Muscle layer of duodenum (tissue), 2 donors: ENCODE results near the gene P2RX4.

Source experiments
- H3K27ac ChIP-seq: one replicate; pipeline ENCODE4 v1.7.0; 2013; ENCODE audit warnings: mild to moderate bottlenecking, low read length
- H3K27me3 ChIP-seq: one replicate; pipeline ENCODE4 v1.7.0; 2013; ENCODE audit warnings: low read depth, mild to moderate bottlenecking, control low read depth, low read length
- H3K36me3 ChIP-seq, 2 donors: one replicate each; pipeline ENCODE4 v1.7.0; 2013; ENCODE audit warnings: low read length in 2 of 2, control low read depth in 1 of 2, mild to moderate bottlenecking in 1 of 2; ENCODE audit not compliant: insufficient read depth in 2 of 2, control insufficient read depth in 1 of 2
- H3K4me1 ChIP-seq, 2 donors: one replicate each; pipeline ENCODE4 v1.7.0; 2013; ENCODE audit warnings: low read length in 2 of 2, mild to moderate bottlenecking in 2 of 2, control low read depth in 1 of 2, moderate library complexity in 1 of 2; ENCODE audit not compliant: insufficient read depth in 2 of 2, control insufficient read depth in 1 of 2
- H3K4me3 ChIP-seq, 2 donors: one replicate each; pipeline ENCODE4 v1.7.0; 2013; ENCODE audit warnings: low read length in 2 of 2, low read depth in 1 of 2, mild to moderate bottlenecking in 1 of 2
- H3K9me3 ChIP-seq, 2 donors: one replicate each; pipeline ENCODE4 v1.7.0; 2013; ENCODE audit warnings: low read length in 2 of 2, control low read depth in 1 of 2, mild to moderate bottlenecking in 1 of 2; ENCODE audit not compliant: control insufficient read depth in 1 of 2
- donor health status: healthy.

The P2RX4 gene

DNA sequence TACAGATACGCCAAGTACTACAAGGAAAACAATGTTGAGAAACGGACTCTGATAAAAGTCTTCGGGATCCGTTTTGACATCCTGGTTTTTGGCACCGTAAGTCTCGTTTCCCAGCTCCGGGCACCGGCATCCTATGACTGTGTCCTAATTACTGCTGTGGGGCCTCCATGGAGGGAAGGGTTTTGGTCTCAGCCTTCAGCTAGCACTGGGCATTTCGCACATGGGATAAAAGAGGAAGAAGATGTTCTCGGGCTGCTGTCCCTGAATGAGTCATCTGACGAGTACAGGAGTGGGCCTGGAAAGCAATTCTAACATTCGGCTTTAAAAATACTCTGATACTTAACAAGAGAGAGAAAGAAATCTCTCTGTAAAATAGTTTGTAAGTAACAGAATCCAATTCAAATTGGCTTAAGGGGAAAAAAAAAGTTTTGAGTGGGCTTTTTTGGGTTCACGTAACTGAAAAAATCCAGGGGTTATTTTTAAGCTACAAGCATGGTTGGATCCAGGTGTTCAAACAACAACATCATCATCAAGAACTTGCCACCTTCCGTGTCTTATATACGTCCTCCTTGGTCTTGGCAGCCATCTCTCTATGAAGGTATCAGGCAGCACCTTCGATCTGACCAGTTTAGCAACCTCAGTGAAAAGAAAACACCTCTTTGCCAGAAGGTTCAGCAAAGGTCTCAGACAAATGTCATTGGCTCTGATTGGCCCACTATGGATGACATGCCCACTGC, 34.4 kb upstream of the P2RX4 start:
- Histone ChIP-seq H3K36me3 (peaks cover 6% of the 10 kb centered on the region in 2 donors), H3K4me3 (no peak overlapping the region), H3K4me1 (no peaks in the 10 kb centered on the region), H3K27ac (no peak overlapping the region), H3K27me3 (no peaks in the 10 kb centered on the region), H3K9me3 (no peaks in the 10 kb centered on the region)

DNA sequence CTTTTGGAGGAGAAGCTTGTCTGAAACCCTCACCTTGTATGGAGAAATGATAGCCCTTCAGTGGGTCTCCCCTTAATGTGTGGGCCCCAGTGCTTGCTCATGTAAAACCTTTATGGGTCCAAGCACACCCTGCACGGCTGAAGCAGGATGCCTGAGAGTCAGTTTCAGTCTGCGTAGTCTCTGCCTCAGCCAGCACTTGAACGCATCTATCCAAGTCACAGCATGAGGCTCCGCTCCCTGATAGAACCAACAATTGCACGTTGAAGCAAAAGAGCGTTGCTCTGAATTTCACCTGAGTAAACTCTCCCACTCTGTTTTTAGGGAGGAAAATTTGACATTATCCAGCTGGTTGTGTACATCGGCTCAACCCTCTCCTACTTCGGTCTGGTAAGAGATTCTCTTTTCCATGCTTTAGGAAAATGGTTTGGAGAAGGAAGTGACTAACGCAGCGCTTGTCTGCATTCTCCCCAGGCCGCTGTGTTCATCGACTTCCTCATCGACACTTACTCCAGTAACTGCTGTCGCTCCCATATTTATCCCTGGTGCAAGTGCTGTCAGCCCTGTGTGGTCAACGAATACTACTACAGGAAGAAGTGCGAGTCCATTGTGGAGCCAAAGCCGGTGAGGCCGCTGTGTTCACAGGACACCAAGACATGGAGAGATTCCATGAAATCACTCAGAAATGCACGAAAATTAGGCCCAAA, 33.0 kb upstream of the P2RX4 start:
- no peak overlapping the region for H3K4me3 ChIP-seq
- H3K36me3 ChIP-seq, result peaks cover 6 to 15% of the 10 kb centered on the region in 2 donors
- peaks cover 0 to under 1% of the 10 kb centered on the region in 2 donors for H3K9me3 ChIP-seq
- no peaks in the 10 kb centered on the region for H3K4me1 ChIP-seq
- H3K27me3 ChIP-seq, result no peaks in the 10 kb centered on the region
- no peak overlapping the region for H3K27ac ChIP-seq

DNA sequence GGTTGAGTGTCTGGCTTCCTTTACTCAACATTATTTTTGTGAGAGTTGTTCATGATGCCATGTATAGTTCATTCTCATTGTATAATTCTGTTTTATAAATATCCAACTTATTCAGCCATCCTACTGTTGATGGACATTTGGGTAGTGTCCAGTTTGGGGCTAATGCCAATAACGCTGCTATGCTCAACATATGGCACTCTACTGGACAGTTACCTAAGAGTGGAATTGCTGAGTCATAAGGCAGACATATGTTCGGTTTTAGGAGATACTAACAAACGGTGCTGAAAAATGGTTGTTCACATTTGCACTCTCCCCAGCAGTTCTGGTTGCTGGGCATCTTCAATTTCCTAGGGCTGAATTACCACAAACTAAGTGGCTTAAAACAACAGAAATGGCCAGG, 28.7 kb upstream of the P2RX4 start:
- peaks cover 0 to 4% of the 10 kb centered on the region in 2 donors for H3K9me3 ChIP-seq
- H3K36me3 ChIP-seq, result peaks cover 6 to 29% of the 10 kb centered on the region in 2 donors
- H3K4me3 ChIP-seq, result no peak overlapping the region
- no peaks in the 10 kb centered on the region for H3K4me1 ChIP-seq
- H3K27me3 ChIP-seq, result no peaks in the 10 kb centered on the region
- H3K27ac ChIP-seq, result no peak overlapping the region

DNA sequence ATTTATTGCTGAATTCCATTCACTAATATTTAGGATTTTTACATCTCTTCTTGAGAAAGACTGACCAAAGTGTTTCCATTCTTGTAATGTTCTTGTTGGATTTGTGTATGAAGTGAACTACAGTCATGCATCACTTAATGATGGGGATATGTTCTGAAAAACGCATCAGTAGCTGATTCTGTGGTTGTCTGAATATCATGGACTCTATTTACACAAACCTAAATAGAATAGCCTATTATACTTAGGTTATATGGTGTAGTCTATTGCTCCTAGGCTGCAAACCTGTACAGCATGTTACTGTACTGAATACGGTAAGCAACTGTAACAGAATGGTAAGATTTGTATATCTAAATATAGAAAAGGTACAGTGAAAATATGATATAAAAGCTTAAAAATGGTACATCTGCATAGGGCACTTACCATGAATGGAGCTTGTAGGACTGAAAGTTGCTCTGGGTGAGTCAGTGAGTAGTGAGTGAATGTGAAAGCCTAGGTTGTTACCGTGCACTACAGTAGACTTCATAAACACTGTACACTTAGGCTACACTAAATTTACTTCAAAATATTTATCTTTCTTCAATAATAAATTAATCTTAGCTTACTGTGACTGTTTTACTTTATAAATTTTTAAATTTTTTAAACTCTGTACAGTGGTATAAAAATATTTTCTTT, 27.6 kb upstream of the P2RX4 start:
- Histone ChIP-seq H3K36me3 (peaks cover under 1 to 24% of the 10 kb centered on the region in 2 donors), H3K4me1 (no peaks in the 10 kb centered on the region), H3K4me3 (no peak overlapping the region), H3K27me3 (no peaks in the 10 kb centered on the region), H3K9me3 (peaks cover 0 to 4% of the 10 kb centered on the region in 2 donors), H3K27ac (no peak overlapping the region)

- H3K36me3 ChIP-seq, result peaks cover 0 to 25% of the 10 kb centered on the region in 2 donors
- no peak overlapping the region for H3K4me3 ChIP-seq
- peaks cover 0 to 4% of the 10 kb centered on the region in 2 donors for H3K9me3 ChIP-seq
- no peaks in the 10 kb centered on the region for H3K27me3 ChIP-seq
- no peak overlapping the region for H3K27ac ChIP-seq
- no peaks in the 10 kb centered on the region for H3K4me1 ChIP-seq
These were observed 25.5 kb upstream of the P2RX4 start for GRCh38 chr12:121184425-121184824.

- no peak overlapping the region for H3K4me3 ChIP-seq
- H3K27me3 ChIP-seq, result no peaks in the 10 kb centered on the region
- H3K27ac ChIP-seq, result no peak overlapping the region
- H3K4me1 ChIP-seq, result no peaks in the 10 kb centered on the region
- H3K36me3 ChIP-seq, result peaks cover 0 to 30% of the 10 kb centered on the region in 2 donors
- H3K9me3 ChIP-seq, result peaks cover 0 to 4% of the 10 kb centered on the region in 2 donors
These were observed 24.7 kb upstream of the P2RX4 start for GRCh38 chr12:121184984-121185889.

GRCh38 chr12:121186826-121187225, 23.1 kb upstream of the P2RX4 start:
- Histone ChIP-seq H3K9me3 (peaks cover 0 to 4% of the 10 kb centered on the region in 2 donors), H3K4me1 (no peaks in the 10 kb centered on the region), H3K27ac (no peak overlapping the region), H3K27me3 (no peaks in the 10 kb centered on the region), H3K4me3 (no peak overlapping the region), H3K36me3 (peaks cover 0 to 22% of the 10 kb centered on the region in 2 donors)

DNA sequence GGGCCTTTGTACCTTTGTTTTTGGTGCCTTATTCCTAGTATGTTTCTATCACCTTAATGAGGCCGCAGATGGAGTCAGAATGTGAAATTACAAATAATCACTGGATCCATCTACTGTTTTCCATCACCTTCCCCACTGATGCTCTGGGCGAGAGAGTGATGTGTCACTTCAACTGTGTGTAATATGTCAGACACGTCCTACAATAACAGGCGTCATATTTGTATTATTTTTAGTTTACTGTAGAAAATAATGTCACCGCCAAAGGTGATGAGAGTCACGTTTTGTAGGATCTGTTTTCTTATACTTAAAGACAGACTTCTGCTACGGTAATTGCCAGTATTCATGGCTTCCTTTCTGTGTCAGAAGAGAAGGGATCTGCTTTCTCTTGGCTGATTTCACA, 22.4 kb upstream of the P2RX4 start:
- Histone ChIP-seq H3K27me3 (no peaks in the 10 kb centered on the region), H3K27ac (no peak overlapping the region), H3K4me1 (no peaks in the 10 kb centered on the region), H3K4me3 (no peak overlapping the region), H3K9me3 (no peaks in the 10 kb centered on the region), H3K36me3 (peaks cover 0 to 17% of the 10 kb centered on the region in 2 donors)

GRCh38 chr12:121188227-121188626, 21.7 kb upstream of the P2RX4 start:
- H3K4me1 ChIP-seq, result no peaks in the 10 kb centered on the region
- no peak overlapping the region for H3K4me3 ChIP-seq
- no peaks in the 10 kb centered on the region for H3K27me3 ChIP-seq
- no peaks in the 10 kb centered on the region for H3K9me3 ChIP-seq
- no peak overlapping the region for H3K27ac ChIP-seq
- H3K36me3 ChIP-seq, result peaks cover 0 to 17% of the 10 kb centered on the region in 2 donors

- Histone ChIP-seq H3K27me3 (no peaks in the 10 kb centered on the region), H3K9me3 (no peaks in the 10 kb centered on the region), H3K27ac (no peak overlapping the region), H3K36me3 (peaks cover 0 to 17% of the 10 kb centered on the region in 2 donors), H3K4me3 (no peak overlapping the region), H3K4me1 (no peaks in the 10 kb centered on the region)
These were observed 20.8 kb upstream of the P2RX4 start for GRCh38 chr12:121189131-121189530.
